ENCODE data around the gene NANS. TPM values are rescaled to one million over a fixed set of nuclear protein-coding genes. Genes with fewer than 3 reads are reported as not detected.

Gene NANS
- total and polyA plus RNA-seq, 4 experiments from 2014 or later: 22.1 to 55.3 (median 28.9) TPM

- Histone ChIP-seq H3K36me3 (ENCODE audit: insufficient read depth, low read length) (peaks cover 25% of the 10 kb centered on the region), H3K27me3 (ENCODE audit: insufficient read depth, low read length) (no peaks in the 10 kb centered on the region), H3K4me1 (ENCODE audit: insufficient read depth, low read length) (no peaks in the 10 kb centered on the region), H3K4me3 (ENCODE audit: low read length in 2 of 2) (no peak overlapping the region), H3K27ac (ENCODE audit: low read depth, low read length) (no peak overlapping the region), H3K9me3 (ENCODE audit: control insufficient read depth in 1 of 2, low read length in 2 of 2) (no peaks in the 10 kb centered on the region)
- POLR2A ChIA-PET (ENCODE audit: partially characterized antibody): interaction anchor here (1.1 kb wide), 1 partner anchor 15 kb away, joined by 3 read pairs; no protein-coding TSS in a partner anchor
- no peak overlapping the region for H3K4me3 Mint-ChIP-seq
- intact Hi-C loops (cut with micrococcal nuclease): no loop called here
- peak overlapping the region in 3 of 7 donors; percentile 9 to 83 (median 36) for H3K27ac Mint-ChIP-seq
- peaks cover 25 to 35% of the 10 kb centered on the region in 2 donors for H3K36me3 Mint-ChIP-seq
- H3K27me3 Mint-ChIP-seq: no peaks in the 10 kb centered on the region
- DNase-seq: no peak
- H3K9me3 Mint-ChIP-seq: no peaks in the 10 kb centered on the region
- CTCF ChIA-PET (ENCODE audit: partially characterized antibody): interaction anchor here (0.6 to 2.3 kb wide), 7 partner anchors 13 to 295 kb away, joined by 3 to 9 read pairs (median 3); no protein-coding TSS in a partner anchor
- H3K4me1 Mint-ChIP-seq: peaks cover 0 to 8% (median 2%) of the 10 kb centered on the region in 4 donors
Measured at GRCh38 chr9:98021306-98022040, 35.1 kb upstream of the NANS start.

- H3K27me3 ChIP-seq (ENCODE audit: insufficient read depth, low read length): no peaks in the 10 kb centered on the region
- no peak for DNase-seq
- Mint-ChIP-seq H3K36me3 (peaks cover 16 to 29% of the 10 kb centered on the region in 2 donors), H3K4me3 (no peak overlapping the region), H3K27ac (peak overlapping the region in 1 of 7 donors; percentile 53), H3K27me3 (no peaks in the 10 kb centered on the region), H3K4me1 (peaks cover 0 to 8% (median 2%) of the 10 kb centered on the region in 4 donors), H3K9me3 (no peaks in the 10 kb centered on the region)
- H3K27ac ChIP-seq (ENCODE audit: low read depth, low read length): no peak overlapping the region
- ChIA-PET CTCF (ENCODE audit: partially characterized antibody) (no interaction called here), POLR2A (ENCODE audit: partially characterized antibody) (no interaction called here)
- intact Hi-C loops (cut with micrococcal nuclease): no loop called here
- H3K4me3 ChIP-seq (ENCODE audit: low read length in 2 of 2): no peak overlapping the region
- H3K4me1 ChIP-seq (ENCODE audit: insufficient read depth, low read length): no peaks in the 10 kb centered on the region
- H3K36me3 ChIP-seq (ENCODE audit: insufficient read depth, low read length): peaks cover 18% of the 10 kb centered on the region
- H3K9me3 ChIP-seq (ENCODE audit: control insufficient read depth in 1 of 2, low read length in 2 of 2): no peaks in the 10 kb centered on the region
Measured at GRCh38 chr9:98022447-98022846, 34.1 kb upstream of the NANS start.

- POLR2A ChIA-PET (ENCODE audit: partially characterized antibody): interaction anchor here (1.1 to 1.3 kb wide), 2 partner anchors 10 to 39 kb away, joined by 3 to 4 read pairs; no protein-coding TSS in a partner anchor
- intact Hi-C loops (cut with micrococcal nuclease): no loop called here
- Mint-ChIP-seq H3K4me3 (no peak overlapping the region), H3K9me3 (no peaks in the 10 kb centered on the region), H3K36me3 (peaks cover 4 to 16% of the 10 kb centered on the region in 2 donors), H3K27ac (no peak overlapping the region), H3K4me1 (peaks cover 0 to 8% (median 2%) of the 10 kb centered on the region in 4 donors), H3K27me3 (no peaks in the 10 kb centered on the region)
- H3K9me3 ChIP-seq (ENCODE audit: control insufficient read depth in 1 of 2, low read length in 2 of 2): no peaks in the 10 kb centered on the region
- H3K27me3 ChIP-seq (ENCODE audit: insufficient read depth, low read length): no peaks in the 10 kb centered on the region
- no peak overlapping the region for H3K27ac ChIP-seq (ENCODE audit: low read depth, low read length)
- peaks cover 1% of the 10 kb centered on the region for H3K36me3 ChIP-seq (ENCODE audit: insufficient read depth, low read length)
- no peak overlapping the region for H3K4me3 ChIP-seq (ENCODE audit: low read length in 2 of 2)
- CTCF ChIA-PET (ENCODE audit: partially characterized antibody): no interaction called here
- DNase-seq: no peak
- no peaks in the 10 kb centered on the region for H3K4me1 ChIP-seq (ENCODE audit: insufficient read depth, low read length)
Measured at GRCh38 chr9:98024702-98025101, 31.8 kb upstream of the NANS start.

GRCh38 chr9:98031169-98031568, 25.4 kb upstream of the NANS start:
- H3K4me3 Mint-ChIP-seq: no peak overlapping the region

GRCh38 chr9:98031935-98032334, 24.6 kb upstream of the NANS start:
- peaks cover 0 to 2% of the 10 kb centered on the region in 2 donors for H3K27me3 Mint-ChIP-seq
- peak overlapping the region in 1 of 7 donors; percentile 6 for H3K27ac Mint-ChIP-seq
- DNase-seq: no peak

More at GRCh38 chr9:98031169-98031568, 25.4 kb upstream of the NANS start:
- Histone ChIP-seq H3K27ac (ENCODE audit: low read depth, low read length) (no peak overlapping the region), H3K9me3 (ENCODE audit: control insufficient read depth in 1 of 2, low read length in 2 of 2) (no peaks in the 10 kb centered on the region), H3K27me3 (ENCODE audit: insufficient read depth, low read length) (no peaks in the 10 kb centered on the region), H3K4me1 (ENCODE audit: insufficient read depth, low read length) (peaks cover 6% of the 10 kb centered on the region), H3K36me3 (ENCODE audit: insufficient read depth, low read length) (no peaks in the 10 kb centered on the region), H3K4me3 (ENCODE audit: low read length in 2 of 2) (no peak overlapping the region)
- no peaks in the 10 kb centered on the region for H3K9me3 Mint-ChIP-seq
- intact Hi-C loops (cut with micrococcal nuclease): no loop called here
- H3K27me3 Mint-ChIP-seq: peaks cover 0 to 2% of the 10 kb centered on the region in 2 donors
- H3K27ac Mint-ChIP-seq: no peak overlapping the region
- ChIA-PET POLR2A (ENCODE audit: partially characterized antibody) (no interaction called here), CTCF (ENCODE audit: partially characterized antibody) (interaction anchor here (7.0 kb wide), 1 partner anchor 107 kb away, joined by 121 read pairs; the partner anchor contains the start of gene TRMO)
- no peak for DNase-seq
- H3K36me3 Mint-ChIP-seq: peaks cover 0 to 3% of the 10 kb centered on the region in 2 donors
- H3K4me1 Mint-ChIP-seq: peaks cover 6 to 9% (median 6%) of the 10 kb centered on the region in 4 donors

GRCh38 chr9:98034593-98035546, 21.7 kb upstream of the NANS start:
- ChIA-PET POLR2A (ENCODE audit: partially characterized antibody) (interaction anchor here (1.0 to 2.8 kb wide), 6 partner anchors 11 to 222 kb away, joined by 3 to 28 read pairs (median 6); partner anchors contain the start of genes ANP32B, NANS and TRMO), CTCF (ENCODE audit: partially characterized antibody) (interaction anchor here (0.6 to 7.0 kb wide), 25 partner anchors 8 to 320 kb away, joined by 3 to 121 read pairs (median 5); partner anchors contain the start of genes ANP32B and TRMO)
- no peaks in the 10 kb centered on the region for H3K9me3 ChIP-seq (ENCODE audit: control insufficient read depth in 1 of 2, low read length in 2 of 2)
- Mint-ChIP-seq H3K27ac (peak overlapping the region in 5 of 7 donors; percentile 28 to 64 (median 61)), H3K4me1 (peaks cover 6 to 9% (median 6%) of the 10 kb centered on the region in 4 donors), H3K36me3 (no peaks in the 10 kb centered on the region), H3K9me3 (no peaks in the 10 kb centered on the region), H3K4me3 (peak overlapping the region in 3 of 8 donors; percentile 32 to 64 (median 38)), H3K27me3 (peaks cover 1 to 4% of the 10 kb centered on the region in 2 donors)
- H3K4me3 ChIP-seq (ENCODE audit: low read length in 2 of 2): no peak overlapping the region
- H3K27me3 ChIP-seq (ENCODE audit: insufficient read depth, low read length): no peaks in the 10 kb centered on the region
- H3K36me3 ChIP-seq (ENCODE audit: insufficient read depth, low read length): no peaks in the 10 kb centered on the region
- intact Hi-C loops (cut with micrococcal nuclease): loop anchor here (1.0 kb wide), 4 partner anchors 52 to 325 kb away; partner anchors contain the start of gene ANP32B
- peaks cover 6% of the 10 kb centered on the region for H3K4me1 ChIP-seq (ENCODE audit: insufficient read depth, low read length)
- no peak overlapping the region for H3K27ac ChIP-seq (ENCODE audit: low read depth, low read length)
- peak; percentile 80 to 88 (median 84) for DNase-seq

More at GRCh38 chr9:98031935-98032334, 24.6 kb upstream of the NANS start:
- Histone ChIP-seq H3K9me3 (ENCODE audit: control insufficient read depth in 1 of 2, low read length in 2 of 2) (no peaks in the 10 kb centered on the region), H3K36me3 (ENCODE audit: insufficient read depth, low read length) (no peaks in the 10 kb centered on the region), H3K27ac (ENCODE audit: low read depth, low read length) (no peak overlapping the region), H3K4me3 (ENCODE audit: low read length in 2 of 2) (no peak overlapping the region), H3K4me1 (ENCODE audit: insufficient read depth, low read length) (peaks cover 6% of the 10 kb centered on the region), H3K27me3 (ENCODE audit: insufficient read depth, low read length) (no peaks in the 10 kb centered on the region)
- intact Hi-C loops (cut with micrococcal nuclease): no loop called here
- CTCF ChIA-PET (ENCODE audit: partially characterized antibody): interaction anchor here (0.7 to 7.0 kb wide), 6 partner anchors 22 to 108 kb away, joined by 3 to 121 read pairs (median 4); partner anchors contain the start of gene TRMO
- peaks cover 6 to 9% (median 6%) of the 10 kb centered on the region in 4 donors for H3K4me1 Mint-ChIP-seq
- H3K36me3 Mint-ChIP-seq: no peaks in the 10 kb centered on the region
- POLR2A ChIA-PET (ENCODE audit: partially characterized antibody): no interaction called here
- no peaks in the 10 kb centered on the region for H3K9me3 Mint-ChIP-seq
- H3K4me3 Mint-ChIP-seq: no peak overlapping the region

All from CD4-positive, alpha-beta memory T cell (primary cell).